Epithelial cell of proximal tubule (primary cell): Measurements from ENCODE around the gene DRAXIN. TPM values are rescaled to one million over a fixed set of nuclear protein-coding genes. Genes with fewer than 3 reads are reported as not detected.

Experiments
- DNase-seq: peaks from one replicate; pipeline ENCODE4 v3.0.0-alpha.2; 2011; ENCODE audit warnings: low read depth
- H3K4me3 ChIP-seq: 2 replicates; pipeline ENCODE4 v1.5.1; 2011; ENCODE audit warnings: low read depth, mild to moderate bottlenecking, low read length
- CTCF ChIP-seq: conservative IDR thresholded peaks from 2 replicates; pipeline ENCODE4 v1.5.1; 2012; ENCODE audit warnings: low read depth, mild to moderate bottlenecking, low read length
- total RNA-seq: library from RNA; depleted of rRNA; stranded (reverse); fragments of >200 nt; gene quantifications from 2 replicates; pipeline ENCODE4 v1.2.3, GENCODE V29; 2015

Gene DRAXIN
- total RNA-seq, 1 donor from 2014 or later: 0.12 TPM

- peak overlapping the region; percentile 30 for H3K4me3 ChIP-seq
- TF ChIP-seq CTCF: peak; percentile 99
- no peak for DNase-seq
These were observed 28.0 kb downstream of the DRAXIN start for GRCh38 chr1:11719313-11720032.

GRCh38 chr1:11720033-11720376 lies 28.5 kb downstream of the DRAXIN start:
- no peak overlapping the region for H3K4me3 ChIP-seq
- TF ChIP-seq CTCF: no peak
- DNase-seq: no peak

GRCh38 chr1:11720525-11720924 lies 29.0 kb downstream of the DRAXIN start:
- H3K4me3 ChIP-seq: no peak overlapping the region
- no peak for DNase-seq
- no peak for TF ChIP-seq CTCF

- no peak for DNase-seq
- no peak for TF ChIP-seq CTCF
- no peak overlapping the region for H3K4me3 ChIP-seq
These were observed 29.8 kb downstream of the DRAXIN start for GRCh38 chr1:11721311-11721710.

- DNase-seq: no peak
- no peak overlapping the region for H3K4me3 ChIP-seq
- no peak for TF ChIP-seq CTCF
These were observed 31.0 kb downstream of the DRAXIN start for GRCh38 chr1:11722538-11722937.

- TF ChIP-seq CTCF: no peak
- no peak overlapping the region for H3K4me3 ChIP-seq
- DNase-seq: no peak
These were observed 34.1 kb downstream of the DRAXIN start for GRCh38 chr1:11725616-11726015.

- H3K4me3 ChIP-seq: no peak overlapping the region
- no peak for TF ChIP-seq CTCF
- DNase-seq: no peak
These were observed 35.6 kb downstream of the DRAXIN start for GRCh38 chr1:11727119-11727518.
